Skeletal muscle tissue (tissue), 4 donors: ENCODE data around the gene AGPAT3. TPM values are rescaled to one million over a fixed set of nuclear protein-coding genes. Genes with fewer than 3 reads are reported as not detected.

Experiments
- H3K27ac ChIP-seq: one replicate; pipeline ENCODE4 v1.7.0; 2013; ENCODE audit warnings: mild to moderate bottlenecking, low read depth, low read length, inconsistent platforms
- H3K27me3 ChIP-seq, 3 donors: one replicate each; pipeline ENCODE4 v1.7.0; 2013; ENCODE audit warnings: low read length in 3 of 3; ENCODE audit not compliant: control insufficient read depth in 3 of 3, insufficient read depth in 3 of 3
- H3K36me3 ChIP-seq, 3 donors: one replicate each; pipeline ENCODE4 v1.7.0; 2013; ENCODE audit warnings: low read length in 3 of 3; ENCODE audit not compliant: control insufficient read depth in 3 of 3, insufficient read depth in 3 of 3
- H3K4me1 ChIP-seq, 3 donors: one replicate each; pipeline ENCODE4 v1.7.0; 2013; ENCODE audit warnings: low read length in 3 of 3, mild to moderate bottlenecking in 3 of 3; ENCODE audit not compliant: control insufficient read depth in 3 of 3, insufficient read depth in 3 of 3
- H3K4me3 ChIP-seq, 3 donors: one replicate each; pipeline ENCODE4 v1.7.0; 2013; ENCODE audit warnings: low read length in 3 of 3
- H3K9ac ChIP-seq, 3 donors: one replicate each; pipeline ENCODE4 v1.7.0; 2013; ENCODE audit warnings: low read length in 3 of 3, mild to moderate bottlenecking in 3 of 3, moderate library complexity in 2 of 3, low read depth in 1 of 3
- H3K9me3 ChIP-seq, 3 donors: one replicate each; pipeline ENCODE4 v1.7.0; 2013; ENCODE audit warnings: low read length in 3 of 3; ENCODE audit not compliant: control insufficient read depth in 3 of 3
- total RNA-seq: library from RNA; depleted of rRNA; stranded (reverse); fragments of >200 nt; gene quantifications from one replicate; pipeline ENCODE4 v1.2.3, GENCODE V29; 2014
- donor health status: Osteomylitis.

AGPAT3 gene
- total RNA-seq, 1 donor from 2014 or later = 16.7 TPM

DNA sequence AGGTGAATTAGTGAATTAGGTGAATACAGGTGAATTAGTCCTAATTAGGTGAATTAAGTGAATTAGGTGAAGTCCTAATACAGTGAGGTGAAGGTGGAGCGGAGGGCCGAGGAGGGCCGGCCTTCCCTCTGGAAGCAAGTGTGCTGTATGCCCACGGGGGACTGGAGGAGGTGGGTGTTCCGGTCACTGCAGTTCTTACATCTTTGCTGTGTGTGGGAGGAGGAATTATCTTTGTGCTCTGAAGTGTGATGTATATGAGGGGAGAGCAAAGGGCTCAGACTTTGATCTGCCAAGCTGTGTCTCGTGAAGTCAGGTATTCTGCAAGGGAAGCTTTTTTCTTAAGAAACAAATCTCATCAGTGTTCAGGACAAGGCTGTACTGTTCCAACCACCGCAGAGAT is 45.4 kb downstream of the AGPAT3 start:
- Histone ChIP-seq H3K4me3 (no peak overlapping the region), H3K27ac (no peak overlapping the region), H3K9me3 (no peaks in the 10 kb centered on the region), H3K4me1 (peaks cover 26 to 44% (median 40%) of the 10 kb centered on the region in 3 donors), H3K36me3 (peaks cover 0 to 3% (median 3%) of the 10 kb centered on the region in 3 donors), H3K9ac (peak overlapping the region in 1 of 3 donors; percentile 33), H3K27me3 (no peaks in the 10 kb centered on the region)

DNA sequence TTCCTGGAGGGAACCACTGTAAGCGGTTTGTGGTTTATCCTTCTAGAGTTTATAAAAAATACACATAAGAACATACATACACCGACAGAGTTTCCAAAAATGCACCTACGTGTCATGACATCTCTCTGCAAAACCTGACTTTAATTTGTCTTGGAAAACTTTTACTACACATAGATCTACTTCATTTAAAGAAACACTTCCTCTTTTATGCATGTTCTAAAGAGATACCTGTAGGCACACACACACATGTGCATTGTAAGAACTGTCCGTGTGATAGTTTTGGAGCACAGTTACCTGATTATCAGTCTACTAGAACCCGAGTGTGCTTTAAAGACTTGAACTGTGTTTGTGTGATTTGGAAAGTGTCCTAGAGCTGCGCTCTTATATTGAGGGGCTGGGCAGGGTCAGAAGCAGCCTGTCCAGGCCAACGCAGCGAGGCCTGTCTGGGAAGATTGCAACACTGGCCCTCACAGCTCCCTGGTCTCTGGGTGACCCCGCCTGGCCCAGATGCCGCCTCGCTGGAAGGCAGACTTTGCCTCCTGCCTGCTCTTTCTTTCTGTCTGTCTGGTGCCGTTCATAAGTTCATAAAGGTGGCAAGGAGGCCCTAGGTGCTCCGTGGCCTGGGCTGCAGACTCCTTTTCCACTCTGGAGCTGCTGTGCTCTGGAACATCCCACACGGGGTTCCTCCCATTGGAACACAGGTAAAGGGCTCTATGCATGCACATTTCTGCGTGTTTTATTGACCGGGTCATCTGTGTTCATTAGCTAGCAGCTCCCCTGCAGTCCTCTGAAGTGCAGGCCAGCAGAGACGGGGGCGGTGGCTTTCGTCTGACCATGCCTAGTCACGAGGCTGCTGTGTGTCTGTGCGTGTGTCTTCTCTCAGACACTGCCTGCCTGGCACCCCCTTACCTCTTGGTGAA is 46.3 kb downstream of the AGPAT3 start:
- H3K27ac ChIP-seq = peak overlapping the region; percentile 12
- H3K9ac ChIP-seq = peak overlapping the region in 1 of 3 donors; percentile 75
- H3K27me3 ChIP-seq = no peaks in the 10 kb centered on the region
- peaks cover 19 to 39% (median 32%) of the 10 kb centered on the region in 3 donors for H3K4me1 ChIP-seq
- H3K4me3 ChIP-seq = no peak overlapping the region
- peaks cover 0 to 3% (median 3%) of the 10 kb centered on the region in 3 donors for H3K36me3 ChIP-seq
- H3K9me3 ChIP-seq = no peaks in the 10 kb centered on the region

DNA sequence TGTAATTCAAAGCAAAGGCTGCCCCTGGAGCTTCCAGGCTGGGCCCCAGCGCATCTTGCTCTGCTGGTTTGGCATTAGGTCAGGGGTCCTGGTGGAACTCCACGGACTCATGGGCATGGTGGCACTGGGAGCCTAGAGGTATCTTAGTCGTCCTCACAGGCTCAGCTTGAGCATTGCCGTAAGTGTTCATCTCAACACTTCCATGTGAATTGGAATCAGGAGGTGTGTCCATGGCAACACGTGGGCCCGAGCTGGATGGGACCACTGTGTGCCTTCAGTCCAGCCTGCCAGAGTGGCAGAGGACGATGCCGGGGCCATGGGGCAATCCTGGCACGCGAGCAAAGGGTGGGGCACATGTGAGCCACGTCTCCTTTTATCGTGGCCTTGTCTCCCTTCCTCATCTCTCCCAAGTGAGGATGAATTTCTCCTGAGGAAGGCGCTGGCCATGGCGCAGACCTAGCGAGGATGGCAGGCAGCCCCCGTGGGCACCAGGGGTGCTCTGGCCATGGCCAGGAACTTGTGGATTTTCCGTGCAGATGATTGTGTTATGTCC is 47.0 kb downstream of the AGPAT3 start:
- Histone ChIP-seq H3K9ac (peak overlapping the region in 1 of 3 donors; percentile 75), H3K4me1 (peaks cover 19 to 34% (median 31%) of the 10 kb centered on the region in 3 donors), H3K9me3 (no peaks in the 10 kb centered on the region), H3K36me3 (peaks cover 0 to 3% (median 0%) of the 10 kb centered on the region in 3 donors), H3K27me3 (no peaks in the 10 kb centered on the region), H3K4me3 (no peak overlapping the region), H3K27ac (peak overlapping the region; percentile 12)

DNA sequence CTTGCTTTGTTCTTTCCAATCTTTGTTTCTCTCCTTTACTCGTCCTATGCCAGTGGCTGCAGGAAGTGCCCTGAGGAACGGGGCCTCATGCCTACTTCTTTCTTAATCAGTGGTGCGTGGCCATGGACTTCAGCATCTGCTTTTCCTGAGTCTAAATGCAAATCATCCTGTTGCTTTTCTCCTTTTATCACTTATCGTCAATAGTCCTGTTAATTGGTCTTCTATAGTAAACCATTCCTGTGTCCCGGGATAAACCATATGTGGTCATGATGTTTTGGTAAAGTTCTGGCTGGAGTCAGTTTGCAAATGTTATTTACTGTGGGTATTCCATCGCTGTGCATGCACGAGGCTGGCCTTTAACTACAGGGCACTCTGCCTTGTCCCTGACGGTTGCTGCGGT is 47.5 kb downstream of the AGPAT3 start:
- Histone ChIP-seq H3K27ac (no peak overlapping the region), H3K4me1 (peaks cover 23 to 39% (median 36%) of the 10 kb centered on the region in 3 donors), H3K9me3 (no peaks in the 10 kb centered on the region), H3K4me3 (no peak overlapping the region), H3K9ac (peak overlapping the region in 2 of 3 donors; percentile 10 to 33), H3K27me3 (no peaks in the 10 kb centered on the region), H3K36me3 (peaks cover 0 to 3% (median 0%) of the 10 kb centered on the region in 3 donors)

DNA sequence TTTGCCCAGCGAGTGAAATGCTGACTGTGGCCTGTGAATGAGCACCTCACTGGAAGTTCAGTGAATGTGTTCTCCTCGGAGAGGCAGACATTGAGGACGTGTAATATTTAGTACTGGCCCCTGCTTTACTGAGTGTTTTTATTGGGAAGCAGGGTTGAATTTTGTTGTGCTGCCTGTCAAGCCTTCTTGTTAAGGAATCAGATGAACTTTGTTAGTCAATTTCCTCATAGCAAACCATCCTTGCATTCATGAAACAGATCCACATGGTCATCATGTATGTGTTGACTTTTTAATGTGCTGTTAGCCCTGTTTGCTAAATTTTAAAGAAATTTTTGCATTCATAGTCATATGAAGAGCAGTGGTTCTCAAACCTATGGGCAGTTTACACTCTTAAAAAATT is 47.9 kb downstream of the AGPAT3 start:
- H3K27ac ChIP-seq = no peak overlapping the region
- no peak overlapping the region for H3K9ac ChIP-seq
- peaks cover 24 to 40% (median 37%) of the 10 kb centered on the region in 3 donors for H3K4me1 ChIP-seq
- no peaks in the 10 kb centered on the region for H3K9me3 ChIP-seq
- no peak overlapping the region for H3K4me3 ChIP-seq
- H3K27me3 ChIP-seq = no peaks in the 10 kb centered on the region
- peaks cover 0 to 2% (median 0%) of the 10 kb centered on the region in 3 donors for H3K36me3 ChIP-seq

DNA sequence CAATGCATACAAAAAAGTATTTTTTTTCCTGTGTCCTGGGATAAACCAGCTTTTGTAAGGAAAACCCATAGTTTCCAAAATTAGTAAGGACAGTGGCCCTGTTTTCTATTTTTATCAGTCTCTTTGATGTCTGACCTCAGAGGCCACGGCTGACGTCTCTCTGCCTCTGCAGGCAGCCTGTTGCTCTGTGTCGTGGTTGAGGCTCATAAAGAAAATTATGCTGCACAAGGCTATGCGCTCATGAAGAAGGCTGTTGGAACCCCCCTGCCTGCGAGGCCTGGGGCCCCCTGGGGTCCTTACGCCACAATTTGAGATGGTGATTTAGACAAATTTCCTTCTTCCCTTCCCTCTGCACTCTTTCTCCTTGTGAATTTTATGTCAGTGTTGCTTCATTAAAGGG is 48.9 kb downstream of the AGPAT3 start:
- Histone ChIP-seq H3K27me3 (no peaks in the 10 kb centered on the region), H3K36me3 (no peaks in the 10 kb centered on the region), H3K9ac (peak overlapping the region in 1 of 3 donors; percentile 75), H3K27ac (peak overlapping the region; percentile 25), H3K4me1 (peaks cover 24 to 44% (median 36%) of the 10 kb centered on the region in 3 donors), H3K9me3 (no peaks in the 10 kb centered on the region), H3K4me3 (peak overlapping the region in 1 of 3 donors; percentile 5)

DNA sequence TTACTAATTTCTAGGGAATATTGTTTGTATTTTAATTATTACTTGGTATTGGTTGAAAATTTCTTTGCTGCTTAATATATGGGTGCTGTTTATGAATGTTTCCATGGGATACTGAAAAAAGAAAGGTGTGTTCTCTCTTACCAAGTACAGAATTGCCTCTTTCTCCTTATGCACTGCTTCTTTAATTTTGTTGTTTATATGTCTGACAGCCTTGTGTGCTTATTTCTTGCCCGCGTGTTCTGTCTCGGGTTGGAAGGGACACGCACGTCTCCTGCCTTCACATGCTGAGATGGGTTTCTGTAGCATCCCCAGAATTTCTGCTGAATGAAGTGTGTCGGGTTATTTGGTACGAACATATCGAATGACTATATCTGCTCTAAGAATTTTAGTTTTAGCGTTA is 51.1 kb downstream of the AGPAT3 start:
- Histone ChIP-seq H3K27ac (no peak overlapping the region), H3K4me1 (peaks cover 34 to 58% (median 51%) of the 10 kb centered on the region in 3 donors), H3K9me3 (no peaks in the 10 kb centered on the region), H3K9ac (peak overlapping the region in 1 of 3 donors; percentile 15), H3K4me3 (no peak overlapping the region), H3K27me3 (no peaks in the 10 kb centered on the region), H3K36me3 (no peaks in the 10 kb centered on the region)

DNA sequence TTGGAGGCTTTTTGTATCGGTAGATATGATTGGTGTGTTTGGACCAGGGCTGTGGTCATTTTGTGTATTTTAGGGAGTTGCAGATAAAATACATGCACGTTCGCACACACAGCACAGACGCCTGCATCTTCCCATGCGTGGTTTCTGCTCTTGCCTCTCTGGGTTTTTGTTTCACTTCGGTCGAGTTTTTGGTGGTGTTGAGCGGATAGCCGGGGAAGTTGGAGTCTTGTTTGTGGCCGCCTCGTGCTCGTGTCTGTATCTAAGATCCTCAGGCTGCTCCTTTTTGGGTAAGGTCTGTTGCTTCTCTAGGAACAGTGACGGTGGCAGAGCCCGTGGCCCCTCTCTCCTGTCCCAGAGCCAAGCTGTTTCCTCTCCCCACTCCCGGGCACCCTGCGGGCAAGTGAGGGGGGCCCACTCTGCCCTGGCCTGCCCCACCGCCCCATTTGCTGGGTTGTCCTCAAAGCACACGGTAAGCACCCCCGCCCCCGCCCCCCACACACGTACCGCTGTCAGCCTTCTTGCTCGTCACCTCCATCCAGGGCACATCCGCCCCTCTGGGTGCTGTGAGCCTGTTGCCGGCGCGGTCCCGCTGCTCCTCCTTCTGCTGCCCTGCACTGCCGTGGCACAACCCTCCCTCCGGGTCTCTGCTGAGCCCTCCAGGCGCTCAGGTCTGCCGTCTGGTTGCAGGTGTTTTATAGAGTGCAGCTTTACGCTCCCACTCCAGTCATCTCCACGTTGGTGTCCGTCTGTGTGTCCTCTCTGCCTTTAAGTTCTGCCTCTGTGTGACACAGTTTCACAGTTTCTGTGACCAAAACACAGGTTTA is 51.9 kb downstream of the AGPAT3 start:
- no peaks in the 10 kb centered on the region for H3K27me3 ChIP-seq
- H3K9me3 ChIP-seq = no peaks in the 10 kb centered on the region
- H3K27ac ChIP-seq = no peak overlapping the region
- H3K9ac ChIP-seq = peak overlapping the region; percentile 13 to 51 (median 15)
- no peaks in the 10 kb centered on the region for H3K36me3 ChIP-seq
- H3K4me1 ChIP-seq = peaks cover 27 to 54% (median 51%) of the 10 kb centered on the region in 3 donors
- peak overlapping the region in 2 of 3 donors; percentile 31 to 54 for H3K4me3 ChIP-seq

DNA sequence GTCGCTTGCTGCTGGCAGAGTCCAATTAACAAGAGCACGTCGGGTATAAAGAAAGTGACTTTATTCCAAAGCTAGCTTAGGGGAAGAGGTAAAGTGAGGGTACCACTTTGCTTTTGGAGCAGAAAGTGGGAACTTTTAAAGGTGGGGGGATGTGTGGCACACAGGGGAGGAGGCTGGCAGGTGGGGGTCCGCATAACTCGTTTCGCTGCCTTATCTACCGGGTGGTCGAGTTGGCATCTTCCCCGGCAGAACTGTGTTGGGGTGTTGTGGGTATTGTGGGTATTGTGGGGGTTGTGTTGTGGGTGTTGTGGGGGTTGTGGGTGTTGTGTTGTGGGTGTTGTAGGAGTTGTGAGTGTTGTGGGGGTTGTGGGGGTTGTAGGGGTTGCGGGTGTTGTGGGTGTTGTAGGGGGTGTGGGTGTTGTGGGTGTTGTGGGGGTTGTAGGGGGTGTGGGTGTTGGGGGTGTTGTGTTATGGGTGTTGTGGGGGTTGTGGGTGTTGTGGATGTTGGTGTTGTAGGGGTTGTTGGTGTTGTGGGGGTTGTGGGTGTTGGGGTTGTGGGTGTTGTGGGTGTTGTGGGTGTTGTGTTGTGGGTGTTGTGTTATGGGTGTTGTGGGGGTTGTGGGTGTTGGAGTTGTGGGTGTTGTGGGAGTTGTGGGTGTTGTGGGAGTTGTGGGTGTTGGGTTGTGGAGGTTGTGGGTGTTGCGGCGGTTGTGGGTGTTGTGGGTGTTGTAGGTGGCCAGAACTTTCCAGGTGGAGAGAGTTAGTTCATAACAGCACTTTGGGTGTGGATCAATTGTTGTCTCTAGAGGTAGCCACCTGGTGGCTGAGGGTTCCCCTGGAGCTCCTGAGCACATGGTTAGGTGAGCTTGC is 52.7 kb downstream of the AGPAT3 start:
- H3K4me3 ChIP-seq = peak overlapping the region in 1 of 3 donors; percentile 54
- no peaks in the 10 kb centered on the region for H3K9me3 ChIP-seq
- no peak overlapping the region for H3K27ac ChIP-seq
- peak overlapping the region in 1 of 3 donors; percentile 45 for H3K9ac ChIP-seq
- no peaks in the 10 kb centered on the region for H3K27me3 ChIP-seq
- H3K36me3 ChIP-seq = no peaks in the 10 kb centered on the region
- peaks cover 31 to 54% (median 54%) of the 10 kb centered on the region in 3 donors for H3K4me1 ChIP-seq
